GM18520 (cell line): ENCODE results near the gene HDHD3.
"Not testable (repeated sequence)": the region's sequence is repeated elsewhere in the genome, so short reads cannot be mapped to it uniquely, and the experiment has no call there.

Source experiments
- ATAC-seq: cut with Tn5 transposase; IDR thresholded peaks from one replicate; pipeline ENCODE4 v1.9.1; 2021; ENCODE audit not compliant: unreplicated experiment

HDHD3 gene, protein sequence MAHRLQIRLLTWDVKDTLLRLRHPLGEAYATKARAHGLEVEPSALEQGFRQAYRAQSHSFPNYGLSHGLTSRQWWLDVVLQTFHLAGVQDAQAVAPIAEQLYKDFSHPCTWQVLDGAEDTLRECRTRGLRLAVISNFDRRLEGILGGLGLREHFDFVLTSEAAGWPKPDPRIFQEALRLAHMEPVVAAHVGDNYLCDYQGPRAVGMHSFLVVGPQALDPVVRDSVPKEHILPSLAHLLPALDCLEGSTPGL

DNA sequence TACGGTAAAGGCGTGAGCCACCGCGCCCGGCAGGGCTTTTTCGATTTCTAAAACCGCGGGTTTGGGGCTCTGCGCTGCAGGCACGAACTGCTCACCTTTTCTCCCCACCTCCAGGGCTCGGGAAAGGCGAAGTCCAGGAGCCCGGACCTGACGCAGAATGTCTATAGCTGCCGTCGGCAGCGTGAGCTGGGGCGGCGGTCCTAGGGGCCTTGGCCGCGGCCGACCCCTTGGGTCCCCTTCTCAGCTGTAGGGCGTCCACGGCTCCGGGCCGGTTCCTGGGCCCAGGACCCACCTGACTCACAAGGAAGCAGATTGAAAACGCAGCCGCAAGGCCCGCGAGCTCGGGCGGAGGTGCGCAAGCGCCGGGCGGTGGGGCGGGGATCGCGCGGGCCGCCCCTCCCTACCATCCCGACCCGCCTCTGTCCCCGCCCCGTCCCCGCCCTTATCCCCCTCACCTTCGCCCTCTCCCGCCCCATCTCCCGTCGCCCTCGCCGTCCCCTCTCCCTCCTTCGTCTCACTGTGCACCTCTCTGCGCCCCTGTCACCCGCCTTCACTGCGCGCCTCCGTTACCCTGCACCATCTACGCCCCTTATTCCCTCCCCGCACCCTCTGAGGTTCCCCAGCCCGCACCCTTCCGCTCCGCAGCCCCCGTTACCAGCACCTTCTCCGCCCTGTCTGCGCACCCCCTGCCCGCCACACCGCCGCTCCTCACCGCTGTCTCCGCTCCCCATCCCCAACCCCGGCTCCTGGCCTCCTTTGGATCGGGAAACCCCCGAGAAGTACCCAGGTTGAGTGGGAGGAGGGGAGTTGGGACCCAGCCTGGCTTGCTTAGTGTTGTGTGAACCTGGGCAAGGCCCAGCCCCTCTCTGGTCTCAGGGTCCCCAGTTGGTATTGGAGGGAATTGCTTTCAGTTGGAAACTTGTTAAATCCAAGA lies at the start of gene HDHD3:
HDHD3 (minus strand) TSS at position 353 of the 934 bp plus-strand sequence. CDS start 2,632 bp downstream, outside the sequence.
- ATAC-seq: peak; percentile 77

DNA sequence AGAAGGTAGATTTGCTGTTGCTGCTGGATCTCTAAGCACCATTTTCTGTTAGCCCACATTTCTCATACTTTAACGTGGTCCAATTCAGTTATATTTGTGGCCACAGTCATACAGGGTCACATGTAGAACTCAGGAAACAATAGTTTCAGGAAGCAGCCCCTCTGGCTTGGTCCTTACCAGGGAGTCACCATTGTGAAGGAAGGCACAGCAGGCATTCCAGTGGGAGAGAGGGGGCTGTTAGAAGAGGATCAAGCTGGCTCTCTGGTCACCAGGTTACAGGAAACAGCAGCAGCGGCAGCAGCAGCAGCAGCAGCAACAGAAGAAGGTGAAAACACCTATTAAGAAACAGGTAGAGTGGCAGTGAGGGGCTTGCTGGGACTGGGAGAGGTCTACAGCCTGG lies 48.3 kb upstream of the HDHD3 start:
- ATAC-seq: no peak

DNA sequence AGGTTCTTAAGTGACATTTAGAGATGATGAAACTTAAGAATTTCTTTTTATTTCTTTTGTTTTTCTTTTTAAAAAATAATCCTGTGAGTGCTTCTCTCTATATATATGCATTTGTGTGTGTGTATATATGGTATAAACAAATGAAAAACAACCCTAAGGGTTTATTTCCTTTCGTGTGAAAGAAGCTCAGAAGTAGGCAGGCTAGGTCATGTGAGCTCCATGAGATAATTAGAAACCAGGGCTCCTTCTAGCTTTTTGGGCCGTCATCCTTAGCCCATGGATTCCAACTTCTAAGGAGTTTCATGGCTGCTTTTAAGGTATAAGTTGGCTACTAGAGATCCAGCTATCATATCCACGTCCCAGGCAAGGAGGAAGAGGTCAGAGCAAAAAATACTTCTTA lies 44.9 kb upstream of the HDHD3 start:
- no peak for ATAC-seq

DNA sequence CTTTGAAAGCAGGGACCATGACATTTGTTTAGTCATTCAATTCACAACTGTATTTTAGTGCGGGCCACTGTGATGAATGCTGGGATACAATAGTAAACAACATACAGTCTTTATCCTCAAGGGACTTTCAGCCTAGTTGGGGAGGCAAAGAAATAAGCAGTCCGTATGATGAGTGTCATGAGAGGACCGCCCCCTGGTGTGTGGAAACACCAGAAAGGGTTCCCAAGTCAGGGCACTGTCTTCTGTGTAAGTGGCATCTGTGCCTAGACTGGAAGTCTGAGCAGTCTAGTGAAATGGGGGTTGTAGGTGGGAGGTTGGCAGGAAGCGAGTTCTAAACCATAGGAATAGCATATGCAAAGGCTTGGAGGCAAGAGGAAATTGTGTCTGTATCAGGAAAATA lies 40.6 kb upstream of the HDHD3 start:
- ATAC-seq: no peak

DNA sequence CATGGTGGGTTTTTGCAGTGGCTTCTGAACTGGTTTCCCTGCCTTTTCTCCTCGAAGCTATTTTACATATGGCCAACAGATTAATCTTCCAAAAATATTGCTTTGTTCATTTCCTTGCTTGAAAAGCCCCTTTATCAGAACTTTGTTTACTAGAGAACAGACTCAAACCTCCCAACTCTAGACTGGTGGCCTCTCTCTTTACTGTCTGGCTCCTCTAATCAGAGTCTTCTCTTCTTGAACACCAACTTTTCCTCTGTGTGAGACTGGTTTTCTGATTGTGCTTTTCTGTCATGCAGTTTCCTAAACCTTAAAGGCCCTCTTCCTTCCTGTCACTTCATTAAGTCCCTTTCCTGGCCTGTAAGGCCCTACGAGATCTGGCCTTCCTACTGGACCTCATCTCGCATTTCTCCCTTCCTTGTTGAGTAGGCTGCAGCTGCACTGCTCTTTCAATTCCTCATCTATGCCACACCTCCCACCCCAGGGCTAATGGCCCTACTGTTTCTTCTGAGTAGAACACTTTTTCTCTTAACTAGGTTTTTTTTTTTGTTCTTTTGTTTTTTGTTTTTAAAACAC lies 39.4 kb upstream of the HDHD3 start:
- ATAC-seq: peak; percentile 63

DNA sequence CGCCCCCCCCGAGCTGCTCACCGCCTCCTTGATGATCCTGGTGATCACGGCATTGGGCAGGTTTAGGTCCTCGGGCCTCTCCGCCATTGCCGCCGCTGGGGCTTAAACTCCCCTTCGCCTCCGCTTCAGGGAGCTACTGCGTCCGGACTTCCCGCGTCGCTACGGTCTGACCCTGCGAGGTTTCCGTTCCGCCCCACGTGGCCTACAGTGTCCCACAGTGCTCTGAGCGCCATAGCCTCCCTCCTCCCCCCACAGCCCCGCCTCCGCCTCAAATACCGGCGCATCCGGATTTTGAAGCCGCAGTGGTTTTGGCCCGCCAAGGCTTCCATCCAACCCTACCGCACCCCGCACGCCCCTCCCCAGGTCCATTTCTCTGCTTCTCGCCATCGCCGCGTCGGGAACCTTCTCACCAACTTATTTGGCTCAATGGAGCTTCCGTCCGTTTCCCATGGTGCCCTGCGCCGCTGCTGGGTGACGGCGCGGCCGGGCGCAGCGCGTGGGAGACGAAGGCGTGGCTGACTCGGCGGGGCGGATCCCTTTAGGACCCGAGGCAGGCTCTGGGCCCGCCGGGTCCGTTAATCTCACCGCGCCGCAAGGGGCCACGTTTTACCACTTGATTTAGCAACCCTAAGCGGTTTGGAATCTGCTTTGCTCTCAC lies 33.5 kb upstream of the HDHD3 start, which contains the start of the genes C9orf43 and POLE3:
C9orf43 (plus strand) TSS at position 541 of the 658 bp plus-strand sequence. CDS start 2,747 bp downstream, outside the sequence.
POLE3 (minus strand) TSS at position 469 of the 658 bp plus-strand sequence; CDS start at position 87, 382 bp downstream.
- ATAC-seq: peak; percentile 84

DNA sequence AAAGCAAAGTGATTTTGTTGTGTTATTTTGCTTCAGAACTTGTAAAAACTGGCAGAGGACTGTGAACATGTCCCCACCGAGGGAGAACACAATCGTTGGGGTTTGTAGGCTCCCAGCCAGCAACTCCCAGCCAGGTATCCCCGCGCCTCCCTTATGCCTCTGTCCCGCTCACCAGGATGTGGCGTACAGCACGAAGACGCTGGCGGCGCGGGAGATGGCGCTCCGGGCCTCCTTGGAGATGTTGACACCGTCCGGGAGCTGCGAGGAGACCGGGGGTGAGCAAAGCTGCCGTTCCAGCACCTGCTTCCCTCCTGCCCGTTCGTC lies 33.1 kb upstream of the HDHD3 start:
- ATAC-seq: peak; percentile 2

DNA sequence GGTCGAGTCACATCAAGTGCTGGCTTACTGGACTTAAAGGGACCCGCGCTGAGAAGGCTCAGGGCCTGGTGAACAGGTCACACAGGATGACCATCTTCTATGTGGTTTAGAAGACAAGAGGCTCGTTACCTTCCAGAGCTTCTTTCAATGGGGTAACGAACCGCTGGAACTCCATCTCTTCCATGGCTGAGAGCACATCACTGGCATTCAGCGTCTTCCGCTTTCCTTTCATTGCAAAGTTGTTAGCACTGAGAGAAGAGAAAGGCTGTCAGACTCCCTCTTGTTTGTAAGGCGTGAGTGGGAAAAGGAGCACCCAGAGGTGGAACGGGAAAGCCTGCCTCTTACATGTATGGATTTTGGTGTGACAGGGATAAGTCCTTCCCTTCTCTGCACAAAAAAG lies 32.7 kb upstream of the HDHD3 start:
- no peak for ATAC-seq

DNA sequence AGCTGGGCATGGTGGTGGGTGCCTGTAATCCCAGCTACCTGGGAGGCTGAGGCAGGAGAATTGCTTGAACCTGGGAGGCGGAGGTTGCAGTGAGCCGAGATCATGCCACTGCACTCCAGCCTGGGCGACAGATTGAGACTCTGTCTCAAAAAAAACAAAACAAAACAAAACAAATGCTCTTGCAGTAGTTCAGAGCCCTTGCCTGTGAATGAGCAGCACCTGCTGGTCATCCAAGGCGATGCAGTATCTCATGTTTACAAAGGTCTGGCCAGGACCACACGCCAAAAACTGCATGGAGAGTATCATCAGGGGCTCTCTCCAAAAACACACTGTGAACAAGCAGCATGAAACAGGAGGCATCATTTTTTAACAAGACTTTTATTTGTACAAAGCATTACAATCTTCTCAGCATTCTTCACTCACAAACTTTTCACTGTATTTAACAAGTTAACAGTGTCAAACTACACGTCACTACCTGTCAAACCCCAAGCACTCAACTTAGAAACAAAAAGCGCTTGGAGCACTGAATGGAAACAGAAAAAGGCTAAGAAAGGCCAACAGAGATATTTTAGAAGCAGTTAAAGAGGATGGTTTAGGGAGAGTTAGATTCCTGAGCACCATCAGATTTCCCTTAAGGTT lies 30.2 kb upstream of the HDHD3 start:
- ATAC-seq: not testable (repeated sequence)

DNA sequence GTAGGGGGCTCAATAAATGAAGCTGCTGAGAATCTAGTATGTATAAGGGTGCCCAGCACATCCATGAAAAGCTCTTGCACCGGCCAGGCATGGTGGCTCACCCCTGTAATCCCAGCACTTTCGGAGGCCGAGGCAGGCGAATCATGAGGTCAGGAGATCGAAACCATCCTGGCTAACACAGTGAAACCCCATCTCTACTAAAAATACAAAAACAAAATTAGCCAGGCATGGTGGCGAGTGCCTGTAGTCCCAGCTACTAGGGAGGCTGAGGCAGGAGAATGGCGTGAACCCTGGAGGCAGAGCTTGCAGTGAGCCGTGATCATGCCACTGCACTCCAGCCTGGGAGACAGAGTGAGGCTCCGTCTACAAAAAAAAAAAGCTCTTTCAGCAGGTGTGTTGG lies 29.6 kb upstream of the HDHD3 start:
- not testable (repeated sequence) for ATAC-seq

DNA sequence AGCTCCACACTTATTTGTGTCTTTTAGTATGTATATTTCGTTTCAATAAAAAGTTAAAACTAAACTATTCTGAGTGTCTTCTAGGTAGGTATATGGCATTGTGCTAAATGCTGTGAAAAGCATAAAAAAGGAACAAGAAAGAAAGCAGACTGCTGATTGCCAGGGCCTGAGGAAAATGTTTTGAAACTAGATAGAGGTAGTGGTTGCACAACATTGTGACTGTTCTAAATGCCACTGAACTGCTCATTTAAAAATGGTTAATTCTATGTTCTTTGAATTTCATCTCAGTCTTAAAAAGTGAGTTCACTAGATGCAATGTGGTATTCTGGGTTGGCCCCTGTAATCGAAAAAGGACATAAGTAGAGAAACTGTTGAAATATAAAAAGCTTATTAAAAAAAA lies 26.9 kb upstream of the HDHD3 start:
- ATAC-seq: no peak

DNA sequence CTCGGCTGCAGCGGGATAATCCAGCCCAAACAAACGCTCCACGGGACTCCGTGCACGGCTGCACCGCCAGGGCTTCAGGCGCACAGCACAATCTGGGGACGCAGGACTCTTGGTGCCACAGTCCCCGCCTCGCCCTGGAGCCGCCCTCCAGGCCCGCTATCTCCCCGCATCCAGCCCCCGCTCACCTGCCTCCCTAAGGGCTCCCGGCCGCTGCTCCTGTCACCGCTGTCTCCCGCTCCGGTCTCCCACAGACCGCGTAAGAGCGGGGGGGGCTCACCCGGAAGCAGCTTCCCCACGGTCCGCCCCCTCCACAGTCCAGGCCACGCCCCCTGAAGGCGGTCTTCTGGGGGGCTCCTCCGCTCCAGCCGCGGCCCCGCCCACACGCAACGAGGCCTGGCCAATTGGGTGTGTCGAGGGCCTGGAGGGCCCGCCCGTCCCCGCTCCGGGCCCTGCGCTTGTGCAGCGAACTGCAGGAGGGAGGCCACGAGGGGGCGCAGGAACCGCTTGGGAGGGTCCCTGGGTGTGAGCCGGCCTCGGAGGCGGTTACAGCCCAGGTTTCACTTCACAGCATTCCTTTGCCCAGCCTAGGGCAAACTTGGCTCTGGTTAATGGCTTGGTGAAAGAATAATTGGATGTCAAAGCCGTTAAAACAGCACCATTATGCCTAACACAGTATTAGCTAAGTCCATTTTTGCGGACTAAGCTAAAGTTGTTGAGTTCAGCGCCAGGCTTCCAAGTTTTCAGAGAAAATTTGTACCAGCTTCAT lies 24.4 kb upstream of the HDHD3 start, which contains the start of gene ALAD:
ALAD (minus strand) TSS at position 258 of the 766 bp plus-strand sequence. CDS start 7,725 bp downstream, outside the sequence.
- peak; percentile 97 for ATAC-seq

DNA sequence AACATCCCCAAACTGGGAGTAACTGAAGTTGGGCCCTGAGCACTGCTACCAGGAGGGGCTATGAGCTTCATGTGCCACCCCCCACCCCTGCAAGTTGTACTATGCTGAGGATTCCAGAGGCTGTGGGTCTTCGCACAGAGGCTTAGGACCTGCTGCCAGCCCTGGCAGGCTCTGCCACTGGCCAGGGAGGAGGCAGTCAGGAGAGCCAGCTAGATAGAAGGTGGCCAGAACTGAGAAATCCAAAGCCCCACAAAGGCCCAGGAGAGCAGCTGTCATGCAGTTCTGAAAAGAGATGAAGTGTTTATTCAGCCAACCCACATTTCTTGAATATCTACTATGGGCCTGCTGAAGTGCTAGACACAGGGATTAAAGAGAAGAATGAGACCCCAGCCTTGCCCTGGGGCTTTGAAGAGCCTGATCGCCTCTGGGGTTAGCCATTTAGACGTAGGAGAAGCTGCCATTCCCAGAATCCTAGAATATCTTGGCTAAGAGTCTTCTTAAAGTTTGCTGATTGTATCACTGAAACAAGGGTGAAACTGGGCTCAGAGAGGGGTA lies 22.9 kb upstream of the HDHD3 start:
- no peak for ATAC-seq

DNA sequence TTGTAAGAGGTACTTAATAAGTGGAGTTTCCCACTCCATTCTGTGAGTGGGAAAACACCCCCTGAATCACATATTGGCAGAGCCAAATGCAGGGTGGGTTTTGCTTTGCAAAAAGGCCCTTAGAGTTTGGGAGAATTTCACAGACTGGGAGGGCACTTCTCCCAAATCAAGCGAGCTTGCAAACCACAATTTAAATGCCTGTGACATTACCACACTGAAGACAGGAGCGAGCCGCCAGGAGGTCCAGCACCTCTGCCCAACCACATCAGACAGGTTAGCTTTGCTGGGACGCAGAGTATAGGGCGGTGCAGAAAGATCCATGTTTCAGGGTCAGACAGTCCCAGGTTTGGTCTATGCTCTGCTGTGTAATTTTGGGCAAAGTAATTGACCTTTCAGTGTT lies 22.0 kb upstream of the HDHD3 start:
- no peak for ATAC-seq

DNA sequence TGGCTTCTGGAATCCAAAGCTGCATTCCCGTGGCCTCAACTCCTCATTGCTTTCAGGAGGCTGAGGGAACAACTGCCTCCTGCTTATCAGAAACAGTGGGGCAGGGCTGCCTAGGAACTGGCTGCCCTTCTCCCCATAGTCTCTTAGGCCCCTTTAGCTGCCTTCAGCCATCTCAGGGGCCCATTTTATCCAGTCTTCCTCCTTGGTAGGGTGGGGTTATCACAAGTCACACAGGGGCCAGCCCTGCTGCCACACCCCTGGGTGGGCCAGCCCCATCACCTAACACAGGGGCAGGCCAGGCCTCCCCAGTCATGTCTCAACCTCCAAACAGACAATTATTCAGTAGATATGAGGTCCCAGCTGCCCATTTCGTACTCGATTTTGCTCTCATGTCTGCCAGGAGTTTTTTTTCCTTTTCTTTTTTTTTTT lies 20.4 kb upstream of the HDHD3 start:
- no peak for ATAC-seq

DNA sequence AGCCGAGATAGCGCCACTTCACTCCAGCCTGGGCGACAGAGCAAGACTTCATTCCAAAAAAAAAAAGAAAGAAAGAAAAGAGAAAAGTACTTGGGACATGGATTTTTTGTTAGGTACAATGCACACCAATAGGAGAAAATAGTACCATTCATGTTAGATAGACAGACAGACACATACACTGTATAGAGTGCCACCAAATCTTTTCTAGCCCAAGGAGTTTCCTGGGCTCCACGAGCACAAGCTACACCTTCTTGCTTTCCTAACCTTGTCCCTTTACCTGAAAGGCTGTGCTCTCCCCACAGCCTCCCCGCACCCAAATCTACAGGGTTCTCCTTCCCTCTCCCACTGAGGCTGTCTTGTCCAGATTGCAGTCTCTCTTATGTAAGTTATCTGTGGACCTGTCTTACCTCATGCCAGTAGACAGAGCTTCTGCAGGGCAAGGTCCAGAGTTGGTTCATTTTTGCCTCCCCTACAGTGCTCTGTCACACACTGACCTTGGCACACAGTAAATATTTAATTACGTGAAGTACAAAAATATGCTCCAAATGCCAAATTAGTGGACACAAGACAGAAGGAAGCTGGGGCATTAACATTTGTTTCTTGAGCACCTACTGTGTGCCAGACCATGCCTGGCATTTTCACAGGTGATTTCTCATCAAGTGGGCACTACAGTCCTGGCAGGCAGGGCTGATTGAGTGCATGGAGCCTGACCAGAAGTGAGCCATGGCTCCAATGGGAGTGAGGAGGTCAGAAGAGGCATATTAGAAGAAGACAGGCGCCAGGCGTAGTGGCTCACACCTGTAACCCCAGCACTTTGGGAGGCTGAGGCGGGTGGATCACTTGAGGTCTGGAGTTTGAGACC lies 18.4 kb upstream of the HDHD3 start:
- no peak for ATAC-seq

DNA sequence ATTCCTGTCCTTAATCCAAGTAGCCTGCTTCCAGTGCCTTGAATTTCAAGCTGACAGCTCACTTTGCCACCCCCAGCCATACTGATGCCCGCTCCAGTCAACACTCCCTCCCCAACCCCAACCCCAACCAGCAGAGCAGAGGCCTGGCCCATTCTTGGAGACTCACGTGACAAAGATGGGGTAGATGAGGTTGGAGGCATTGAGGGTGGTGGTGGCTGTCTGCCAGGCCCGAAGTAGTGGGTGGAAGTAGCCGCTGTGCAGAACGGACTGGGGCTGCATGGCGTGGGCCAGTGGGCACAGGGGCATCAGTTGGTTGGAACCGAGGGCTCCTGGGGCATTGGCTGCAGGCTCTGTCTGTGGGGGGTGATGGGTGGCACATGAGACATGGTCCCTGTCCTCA lies 16.5 kb upstream of the HDHD3 start:
- no peak for ATAC-seq

DNA sequence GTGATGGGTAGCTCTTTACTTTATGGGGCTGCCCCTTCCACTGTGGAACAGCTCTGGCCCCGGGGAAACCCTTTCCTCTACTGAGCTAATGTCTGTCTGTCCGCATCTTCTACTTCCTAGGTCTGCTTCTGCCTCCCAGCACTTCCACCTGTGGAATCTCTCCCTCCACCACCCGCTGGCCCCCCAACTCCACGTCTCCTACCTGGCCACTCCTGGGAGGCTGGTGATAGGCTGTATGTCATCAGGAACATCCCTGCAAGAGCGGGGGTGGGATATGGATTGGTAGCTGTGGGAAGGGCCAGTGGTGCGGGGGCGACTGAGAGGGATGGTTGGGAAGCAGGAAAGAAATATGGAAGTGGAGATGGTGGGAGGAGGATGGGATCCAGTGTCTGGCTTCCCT lies 15.1 kb upstream of the HDHD3 start:
- no peak for ATAC-seq
